Panc1 (cell line): ENCODE measurements around the gene NEDD8. TPM values are rescaled to one million over a fixed set of nuclear protein-coding genes. Genes with fewer than 3 reads are reported as not detected.
"Not testable (repeated sequence)": the region's sequence is repeated elsewhere in the genome, so short reads cannot be mapped to it uniquely, and the experiment has no call there.

ENCODE experiments used
- ATAC-seq: fragments of 200-7000 bp; cut with Tn5 transposase; 2 replicates; pipeline ENCODE4 v1.9.1; 2020; ENCODE audit warnings: mild to moderate bottlenecking, moderate library complexity
- BruUV-seq: library from RNA; stranded (reverse); fragments of 400-500 nt; replicated peaks from 2 replicates; lab custom pipeline; 2021; lab: Mats Ljungman, UMichigan
- CTCF ChIA-PET: fragments of 300-600 bp; sonication (Branson Sonifier 250); formaldehyde crosslinking; loops from one replicate; lab custom pipeline; 2022; ENCODE audit warnings: antibody characterized with exemption; lab: Charles Lee
- POLR2A ChIA-PET: fragments of 300-600 bp; sonication (Branson Sonifier 250); formaldehyde crosslinking; loops from one replicate; lab custom pipeline; 2022; ENCODE audit warnings: antibody characterized with exemption; lab: Charles Lee
- DNase-seq: peaks from one replicate; pipeline ENCODE4 v3.0.0-alpha.2; 2010; ENCODE audit warnings: low read depth, low spot score
- H3K27ac ChIP-seq: 2 replicates; pipeline ENCODE4 v1.5.1; 2011; ENCODE audit warnings: mild to moderate bottlenecking, low read length, inconsistent platforms
- H3K27me3 ChIP-seq: fragments of 200-500 bp; sonication (Bioruptor generic); 2 replicates; pipeline ENCODE4 v1.6.0; 2014; ENCODE audit warnings: low read length, inconsistent platforms; ENCODE audit not compliant: control insufficient read depth, insufficient read depth
- H3K36me3 ChIP-seq: fragments of 200-500 bp; sonication (Bioruptor generic); 2 replicates; pipeline ENCODE4 v1.5.1; 2014; ENCODE audit warnings: inconsistent platforms, mild to moderate bottlenecking, low read length, moderate library complexity; ENCODE audit not compliant: control insufficient read depth, insufficient read depth
- H3K4me1 ChIP-seq: 2 replicates; pipeline ENCODE4 v1.5.1; 2011; ENCODE audit warnings: inconsistent platforms, mild to moderate bottlenecking, low read length, moderate library complexity; ENCODE audit not compliant: control insufficient read depth, insufficient read depth
- H3K4me3 ChIP-seq, 2 experiments: 2 replicates each; pipeline ENCODE4 v1.5.1; 2011 to 2012; ENCODE audit warnings: low read depth in 2 of 2, low read length in 2 of 2, mild to moderate bottlenecking in 2 of 2, inconsistent platforms in 1 of 2, moderate library complexity in 1 of 2
- H3K9me3 ChIP-seq: fragments of 200-500 bp; sonication (Bioruptor generic); 2 replicates; pipeline ENCODE4 v1.5.1; 2014; ENCODE audit warnings: low read depth, mild to moderate bottlenecking, inconsistent platforms, low read length, moderate library complexity; ENCODE audit not compliant: control insufficient read depth, insufficient read depth
- POLR2AphosphoS5 ChIP-seq: IDR thresholded peaks from 2 replicates; pipeline ENCODE4 v1.6.1; 2012; ENCODE audit warnings: mild to moderate bottlenecking, low read depth, low read length, moderate library complexity
- SIN3A ChIP-seq: IDR thresholded peaks from 2 replicates; pipeline ENCODE4 v1.6.1; 2012; ENCODE audit warnings: low read depth, mild to moderate bottlenecking, low read length, moderate library complexity, borderline replicate concordance; ENCODE audit not compliant: insufficient read depth
- TCF7L2 ChIP-seq: IDR thresholded peaks from 2 replicates; pipeline ENCODE4 v1.6.1; 2011; ENCODE audit warnings: mild to moderate bottlenecking, low read depth, low read length, inconsistent platforms
- in situ Hi-C: cut with HindIII; loops from 2 replicates; pipeline ENCODE4 v1.10.0; 2016; ENCODE audit warnings: low sequenced_read_pairs, low pct_unique_long_range_greater_than_20kb
- intact Hi-C: fragments of 100-400 bp; cut with micrococcal nuclease; formaldehyde crosslinking; loops from one replicate; pipeline ENCODE4 v1.10.0; 2022; ENCODE audit not compliant: unreplicated experiment
- total RNA-seq: library from RNA; stranded (reverse); gene quantifications from one replicate; pipeline ENCODE4 v1.2.1, GENCODE V29; 2021; ENCODE audit not compliant: unreplicated experiment
- TF ChIP-seq, protein P1 (sequence below): fragments of 450-650 bp; IDR thresholded peaks from 2 replicates; pipeline ENCODE4 v1.5.1; 2017; ENCODE audit warnings: mild to moderate bottlenecking
- TF ChIP-seq, protein P2 (sequence below), 2 experiments: IDR thresholded peaks; 2 replicates each; pipeline ENCODE4 v1.6.1; 2011 to 2012; ENCODE audit warnings: low read depth in 2 of 2, control low read depth in 1 of 2, low read length in 1 of 2, mild to moderate bottlenecking in 1 of 2, moderate library complexity in 1 of 2; ENCODE audit not compliant: insufficient read depth in 1 of 2

Gene NEDD8
- total RNA-seq, 1 experiment from 2014 or later = 155 TPM

DNA sequence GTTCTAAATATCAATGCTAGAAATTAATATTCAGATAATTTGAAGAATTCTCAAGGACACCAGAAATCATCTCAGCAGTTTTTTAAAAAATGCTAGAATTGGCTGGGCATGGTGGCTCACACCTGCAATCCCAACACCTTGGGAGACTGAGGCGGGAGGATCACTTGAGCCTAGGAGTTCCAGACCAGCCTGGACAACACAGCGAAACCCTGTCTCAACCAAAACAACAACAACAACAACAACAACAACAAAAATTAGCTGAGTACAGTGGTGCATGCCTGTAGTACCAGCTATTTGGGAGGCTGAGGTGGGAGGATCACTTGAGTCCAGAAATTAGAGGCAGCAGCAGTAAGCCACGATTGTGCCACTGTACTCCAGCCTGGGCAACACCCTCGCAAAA lies 13.1 kb downstream of the NEDD8 start:
- Histone ChIP-seq H3K4me1 (peaks cover 3% of the 10 kb centered on the region), H3K9me3 (no peaks in the 10 kb centered on the region), H3K27ac (no peak overlapping the region), H3K36me3 (peaks cover 5% of the 10 kb centered on the region), H3K27me3 (no peaks in the 10 kb centered on the region), H3K4me3 (no peak overlapping the region)
- in situ Hi-C loops (no loop called here), intact Hi-C loops (no loop called here)
- DNase-seq (no peak), ATAC-seq (no peak)
- POLR2A ChIA-PET = no interaction called here
- TF ChIP-seq, protein P1, sequence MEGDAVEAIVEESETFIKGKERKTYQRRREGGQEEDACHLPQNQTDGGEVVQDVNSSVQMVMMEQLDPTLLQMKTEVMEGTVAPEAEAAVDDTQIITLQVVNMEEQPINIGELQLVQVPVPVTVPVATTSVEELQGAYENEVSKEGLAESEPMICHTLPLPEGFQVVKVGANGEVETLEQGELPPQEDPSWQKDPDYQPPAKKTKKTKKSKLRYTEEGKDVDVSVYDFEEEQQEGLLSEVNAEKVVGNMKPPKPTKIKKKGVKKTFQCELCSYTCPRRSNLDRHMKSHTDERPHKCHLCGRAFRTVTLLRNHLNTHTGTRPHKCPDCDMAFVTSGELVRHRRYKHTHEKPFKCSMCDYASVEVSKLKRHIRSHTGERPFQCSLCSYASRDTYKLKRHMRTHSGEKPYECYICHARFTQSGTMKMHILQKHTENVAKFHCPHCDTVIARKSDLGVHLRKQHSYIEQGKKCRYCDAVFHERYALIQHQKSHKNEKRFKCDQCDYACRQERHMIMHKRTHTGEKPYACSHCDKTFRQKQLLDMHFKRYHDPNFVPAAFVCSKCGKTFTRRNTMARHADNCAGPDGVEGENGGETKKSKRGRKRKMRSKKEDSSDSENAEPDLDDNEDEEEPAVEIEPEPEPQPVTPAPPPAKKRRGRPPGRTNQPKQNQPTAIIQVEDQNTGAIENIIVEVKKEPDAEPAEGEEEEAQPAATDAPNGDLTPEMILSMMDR = no peak
- TF ChIP-seq POLR2AphosphoS5 (no peak), SIN3A (no peak), TCF7L2 (no peak)
- TF ChIP-seq, protein P2, sequence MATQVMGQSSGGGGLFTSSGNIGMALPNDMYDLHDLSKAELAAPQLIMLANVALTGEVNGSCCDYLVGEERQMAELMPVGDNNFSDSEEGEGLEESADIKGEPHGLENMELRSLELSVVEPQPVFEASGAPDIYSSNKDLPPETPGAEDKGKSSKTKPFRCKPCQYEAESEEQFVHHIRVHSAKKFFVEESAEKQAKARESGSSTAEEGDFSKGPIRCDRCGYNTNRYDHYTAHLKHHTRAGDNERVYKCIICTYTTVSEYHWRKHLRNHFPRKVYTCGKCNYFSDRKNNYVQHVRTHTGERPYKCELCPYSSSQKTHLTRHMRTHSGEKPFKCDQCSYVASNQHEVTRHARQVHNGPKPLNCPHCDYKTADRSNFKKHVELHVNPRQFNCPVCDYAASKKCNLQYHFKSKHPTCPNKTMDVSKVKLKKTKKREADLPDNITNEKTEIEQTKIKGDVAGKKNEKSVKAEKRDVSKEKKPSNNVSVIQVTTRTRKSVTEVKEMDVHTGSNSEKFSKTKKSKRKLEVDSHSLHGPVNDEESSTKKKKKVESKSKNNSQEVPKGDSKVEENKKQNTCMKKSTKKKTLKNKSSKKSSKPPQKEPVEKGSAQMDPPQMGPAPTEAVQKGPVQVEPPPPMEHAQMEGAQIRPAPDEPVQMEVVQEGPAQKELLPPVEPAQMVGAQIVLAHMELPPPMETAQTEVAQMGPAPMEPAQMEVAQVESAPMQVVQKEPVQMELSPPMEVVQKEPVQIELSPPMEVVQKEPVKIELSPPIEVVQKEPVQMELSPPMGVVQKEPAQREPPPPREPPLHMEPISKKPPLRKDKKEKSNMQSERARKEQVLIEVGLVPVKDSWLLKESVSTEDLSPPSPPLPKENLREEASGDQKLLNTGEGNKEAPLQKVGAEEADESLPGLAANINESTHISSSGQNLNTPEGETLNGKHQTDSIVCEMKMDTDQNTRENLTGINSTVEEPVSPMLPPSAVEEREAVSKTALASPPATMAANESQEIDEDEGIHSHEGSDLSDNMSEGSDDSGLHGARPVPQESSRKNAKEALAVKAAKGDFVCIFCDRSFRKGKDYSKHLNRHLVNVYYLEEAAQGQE (IDR thresholded peaks at IDR 0.05; ENCODE audit: insufficient read depth in 1 of 2, low read depth in 2 of 2, low read length in 1 of 2) = no peak
- BruUV-seq = no TSS peak
- CTCF ChIA-PET = interaction anchor here (0.7 kb wide), 2 partner anchors 183 to 212 kb away, joined by 11 to 13 read pairs; no protein-coding TSS in a partner anchor

- POLR2A ChIA-PET, intact Hi-C loops, H3K27me3 ChIP-seq, BruUV-seq, H3K4me3 ChIP-seq, H3K36me3 ChIP-seq, DNase-seq, CTCF ChIA-PET, ATAC-seq, H3K27ac ChIP-seq, in situ Hi-C loops, H3K9me3 ChIP-seq, H3K4me1 ChIP-seq: not testable (repeated sequence)
Measured at GRCh38 chr14:24216876-24217275, 15.3 kb downstream of the NEDD8 start.

DNA sequence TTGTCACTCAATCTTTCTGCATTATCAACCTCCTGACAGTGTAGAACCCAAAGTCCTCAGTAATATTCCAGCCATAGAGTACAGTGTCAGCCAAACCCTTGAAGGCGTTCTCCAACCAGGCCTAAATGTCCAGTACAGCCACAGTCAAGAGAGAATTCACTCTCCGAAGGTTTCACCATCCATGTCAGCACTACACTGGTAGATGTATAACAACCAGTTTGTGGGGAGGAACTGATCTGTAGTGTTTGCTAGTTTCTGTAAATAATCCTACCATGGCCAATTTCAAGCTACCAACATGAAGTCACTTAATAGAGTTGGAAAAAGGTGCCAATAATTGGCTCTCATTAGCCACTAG lies 15.8 kb downstream of the NEDD8 start:
- no TSS peak for BruUV-seq
- H3K4me1 ChIP-seq = peaks cover 9% of the 10 kb centered on the region
- peak overlapping the region; percentile 74 to 77 for H3K4me3 ChIP-seq
- intact Hi-C loops = no loop called here
- H3K27ac ChIP-seq = peak overlapping the region; percentile 48
- TF ChIP-seq, protein P1 = no peak
- TF ChIP-seq, protein P2 (IDR thresholded peaks at IDR 0.05; ENCODE audit: insufficient read depth in 1 of 2, low read depth in 2 of 2, low read length in 1 of 2) = no peak
- TF ChIP-seq TCF7L2 = no peak
- ChIA-PET CTCF (interaction anchor here (0.6 to 1.0 kb wide), 2 partner anchors 83 to 111 kb away, joined by 3 to 10 read pairs; no protein-coding TSS in a partner anchor), POLR2A (no interaction called here)
- no peaks in the 10 kb centered on the region for H3K27me3 ChIP-seq
- H3K36me3 ChIP-seq = peaks cover 5% of the 10 kb centered on the region
- ATAC-seq (no peak), DNase-seq (no peak)
- in situ Hi-C loops = no loop called here
- H3K9me3 ChIP-seq = no peaks in the 10 kb centered on the region
